Prostate gland (tissue), 2 donors: Measurements from ENCODE around the gene KLF4.

Experiments used
- CTCF ChIP-seq, 4 experiments: fragments of 200-600 bp in 2 of 4; fragments of 450-650 bp in 2 of 4; sonication (generic) in 2 of 4; IDR thresholded peaks; 1 replicate in 3 of 4; 2 replicates in 1 of 4; pipeline ENCODE4 v1.5.1; 2016 to 2019; ENCODE audit warnings: antibody characterized with exemption in 4 of 4, mild to moderate bottlenecking in 2 of 4, moderate library complexity in 2 of 4
- POLR2A ChIP-seq: fragments of 450-650 bp; IDR thresholded peaks from one replicate; pipeline ENCODE4 v1.6.1; 2016; ENCODE audit warnings: antibody characterized with exemption, mild to moderate bottlenecking
- POLR2AphosphoS5 ChIP-seq: sonication (generic); formaldehyde crosslinking; IDR thresholded peaks from one replicate; pipeline ENCODE4 v1.6.1; 2017; ENCODE audit warnings: antibody characterized with exemption

- TF ChIP-seq CTCF (IDR thresholded peaks at IDR 0.05), result no peak
- no peak for TF ChIP-seq POLR2A
- TF ChIP-seq POLR2AphosphoS5, result no peak
These were observed 29.2 kb downstream of the KLF4 start for GRCh38 chr9:107460153-107461023.
